ENCODE measurements around the gene CENPT. TPM values are rescaled to one million over a fixed set of nuclear protein-coding genes. Genes with fewer than 3 reads are reported as not detected.

CENPT gene
- total and polyA plus RNA-seq, 2 of the 13 experiments (the other 11 are each of a cell fraction or from before 2014, with no cell fraction given): 40.9 to 43.3 TPM

DNA sequence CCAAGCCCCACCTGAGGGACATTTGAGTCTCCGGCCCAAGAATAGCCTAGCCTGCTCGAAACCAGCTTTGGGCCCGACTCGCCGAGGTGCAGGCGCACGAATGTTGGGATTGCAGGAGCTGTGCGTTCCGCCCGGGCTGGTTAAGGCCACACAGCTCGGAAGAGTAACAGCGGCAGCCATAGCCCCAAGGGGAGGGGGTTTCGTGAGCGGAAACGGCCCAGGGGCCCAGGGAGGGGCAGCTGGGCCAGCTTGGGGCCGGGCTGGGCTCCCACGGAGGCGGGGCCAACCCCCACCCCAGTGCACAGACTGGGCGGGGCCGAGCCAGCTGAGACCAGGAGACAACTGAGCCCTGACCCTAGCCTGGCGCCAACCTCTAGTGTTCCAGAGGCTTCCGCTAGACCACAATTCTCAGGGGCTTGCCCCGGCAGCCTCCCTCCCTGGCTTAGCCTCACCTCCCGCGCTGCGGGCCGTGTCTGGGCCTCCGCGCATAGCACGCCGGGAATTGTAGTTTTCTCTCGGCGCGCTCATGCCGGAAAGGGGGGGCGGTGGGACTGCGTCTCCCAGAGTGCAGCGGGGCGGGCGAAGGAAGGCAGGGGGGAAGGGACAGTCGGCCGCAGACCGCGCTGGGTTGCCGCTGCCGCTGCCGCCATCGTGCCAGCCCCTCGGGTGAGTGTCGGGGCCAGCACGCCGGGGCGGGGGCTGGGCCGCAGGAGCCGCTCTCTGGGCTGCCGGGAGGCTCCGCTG, 1.0 kb downstream of the CENPT start, which contains the start of gene NUTF2:
TSS of gene NUTF2 (plus strand) at position 614 of the 744 bp plus-strand sequence. CDS start 18,198 bp downstream, outside the sequence.
- H3K4me1 ChIP-seq (ENCODE audit: insufficient read depth, low read length): peaks cover 46% of the 10 kb centered on the region
- H3K27me3 ChIP-seq (ENCODE audit: control insufficient read depth in 1 of 2, insufficient read depth in 2 of 2, low read length in 2 of 2): no peaks in the 10 kb centered on the region; a peak in 1 of 5 replicates
- DNase-seq (ENCODE audit: low spot score): peak; percentile 98
- peak; percentile 86 for FAIRE-seq
- intact Hi-C loops (cut with micrococcal nuclease; ENCODE audit: unreplicated experiment): loop anchor here (1.0 kb wide), 2 partner anchors 11 to 30 kb away; no protein-coding TSS in a partner anchor
- no peak within 1 kb of the TSS for H2AFZ ChIP-seq (ENCODE audit: low read length)
- WGBS (ENCODE audit: low lambda C conversion rate): 0% methylated on average over 17 of the region's 57 CpGs
- BruUV-seq (replicated peaks): no TSS peak
- ChIA-PET POLR2A (interaction anchor here (0.6 to 6.2 kb wide), 22 partner anchors 9 to 388 kb away, joined by 3 to 47 read pairs (median 4); partner anchors contain the start of genes ACD, C16orf86, EDC4 and ENKD1), CTCF (ENCODE audit: low intra/inter-chr PET ratio, low total read pairs) (interaction anchor here (1.5 kb wide), 1 partner anchor 30 kb away, joined by 5 read pairs; no protein-coding TSS in a partner anchor)
- H4K20me1 ChIP-seq (ENCODE audit: insufficient read depth, low read length): peaks cover 38% of the 10 kb centered on the region
- H3K9ac ChIP-seq (ENCODE audit: insufficient read depth, low read depth, low read length): peak within 1 kb of the TSS; percentile 99
- peak within 1 kb of the TSS; percentile 88 for H3K27ac ChIP-seq (ENCODE audit: extremely low read length, insufficient read depth, low read length)
- peak within 1 kb of the TSS; percentile 97 to 99 (median 97) for H3K4me3 ChIP-seq (replicated peaks in 1 of 3; ENCODE audit: insufficient read depth in 1 of 3, low read depth in 2 of 3, low read length in 3 of 3)
- peak within 1 kb of the TSS; percentile 89 for H3K4me2 ChIP-seq (ENCODE audit: low read depth, low read length)
- H3K9me3 ChIP-seq (ENCODE audit: low read length): no peaks in the 10 kb centered on the region
- in situ Hi-C loops (cut with HindIII; ENCODE audit: extremely low pct_ligation_motif_present, low pct_unique_long_range_greater_than_20kb): no loop called here
- peaks cover 0 to 4% of the 10 kb centered on the region in 2 experiments; a peak in 3 of 5 replicates for H3K36me3 ChIP-seq (replicated peaks in 1 of 2; ENCODE audit: control insufficient read depth in 1 of 2, insufficient read depth in 2 of 2, low read length in 2 of 2)
- ATAC-seq: peak; percentile 79
- H3K79me2 ChIP-seq (ENCODE audit: insufficient read depth, low read length): peaks cover 72% of the 10 kb centered on the region
- TF ChIP-seq RBM39 (IDR thresholded peaks at IDR 0.05; ENCODE audit: low read depth, low read length, poor library complexity, severe bottlenecking): peak; percentile 81
- peak; percentile 51 for TF ChIP-seq RAD21 (CRISPR knock-in tag; IDR thresholded peaks at IDR 0.05)
- no peak for TF ChIP-seq ZNF256 (CRISPR knock-in tag; conservative IDR thresholded peaks at IDR 0.05)
- no peak; the same call in none of the 2 replicates for TF ChIP-seq ZFP1 (CRISPR knock-in tag; IDR thresholded peaks at IDR 0.05)
- TF ChIP-seq, protein P1, sequence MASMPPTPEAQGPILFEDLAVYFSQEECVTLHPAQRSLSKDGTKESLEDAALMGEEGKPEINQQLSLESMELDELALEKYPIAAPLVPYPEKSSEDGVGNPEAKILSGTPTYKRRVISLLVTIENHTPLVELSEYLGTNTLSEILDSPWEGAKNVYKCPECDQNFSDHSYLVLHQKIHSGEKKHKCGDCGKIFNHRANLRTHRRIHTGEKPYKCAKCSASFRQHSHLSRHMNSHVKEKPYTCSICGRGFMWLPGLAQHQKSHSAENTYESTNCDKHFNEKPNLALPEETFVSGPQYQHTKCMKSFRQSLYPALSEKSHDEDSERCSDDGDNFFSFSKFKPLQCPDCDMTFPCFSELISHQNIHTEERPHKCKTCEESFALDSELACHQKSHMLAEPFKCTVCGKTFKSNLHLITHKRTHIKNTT (CRISPR knock-in tag; IDR thresholded peaks at IDR 0.05): peak; percentile 71
- TF ChIP-seq ZNF777 (CRISPR knock-in tag; IDR thresholded peaks at IDR 0.05): no peak; the same call in 1 of the 2 replicates
- TF ChIP-seq, protein P2, sequence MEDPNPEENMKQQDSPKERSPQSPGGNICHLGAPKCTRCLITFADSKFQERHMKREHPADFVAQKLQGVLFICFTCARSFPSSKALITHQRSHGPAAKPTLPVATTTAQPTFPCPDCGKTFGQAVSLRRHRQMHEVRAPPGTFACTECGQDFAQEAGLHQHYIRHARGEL (CRISPR knock-in tag; IDR thresholded peaks at IDR 0.05): peak; percentile 49; the same call in 1 of the 2 replicates
- TF ChIP-seq ZFY (CRISPR knock-in tag; IDR thresholded peaks at IDR 0.05): peak; percentile 97
- TF ChIP-seq HDAC6 (IDR thresholded peaks at IDR 0.05; ENCODE audit: low read depth, low read length): no peak
- peak; percentile 54 for TF ChIP-seq POLR2AphosphoS5 (IDR thresholded peaks at IDR 0.05; ENCODE audit: low read depth, low read length)
- 0 out of 2 replicates have a peak, but pooled peaks have one; percentile 24 for TF ChIP-seq KLF6 (CRISPR knock-in tag; IDR thresholded peaks at IDR 0.05)
- peak; percentile 56; the same call in 1 of the 2 replicates for TF ChIP-seq MEIS2 (CRISPR knock-in tag; IDR thresholded peaks at IDR 0.05)
- no peak for TF ChIP-seq ATAD3A (CRISPR knock-in tag; IDR thresholded peaks at IDR 0.05)
- TF ChIP-seq ZNF746 (CRISPR knock-in tag; IDR thresholded peaks at IDR 0.05): peak; percentile 79
- TF ChIP-seq, protein P3, sequence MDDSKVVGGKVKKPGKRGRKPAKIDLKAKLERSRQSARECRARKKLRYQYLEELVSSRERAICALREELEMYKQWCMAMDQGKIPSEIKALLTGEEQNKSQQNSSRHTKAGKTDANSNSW (CRISPR knock-in tag; IDR thresholded peaks at IDR 0.05; ENCODE audit: borderline replicate concordance): peak; percentile 44; the same call in 1 of the 2 replicates
- no peak for TF ChIP-seq ZNF441 (CRISPR knock-in tag; IDR thresholded peaks at IDR 0.05; ENCODE audit: borderline replicate concordance)
- TF ChIP-seq, protein P4, sequence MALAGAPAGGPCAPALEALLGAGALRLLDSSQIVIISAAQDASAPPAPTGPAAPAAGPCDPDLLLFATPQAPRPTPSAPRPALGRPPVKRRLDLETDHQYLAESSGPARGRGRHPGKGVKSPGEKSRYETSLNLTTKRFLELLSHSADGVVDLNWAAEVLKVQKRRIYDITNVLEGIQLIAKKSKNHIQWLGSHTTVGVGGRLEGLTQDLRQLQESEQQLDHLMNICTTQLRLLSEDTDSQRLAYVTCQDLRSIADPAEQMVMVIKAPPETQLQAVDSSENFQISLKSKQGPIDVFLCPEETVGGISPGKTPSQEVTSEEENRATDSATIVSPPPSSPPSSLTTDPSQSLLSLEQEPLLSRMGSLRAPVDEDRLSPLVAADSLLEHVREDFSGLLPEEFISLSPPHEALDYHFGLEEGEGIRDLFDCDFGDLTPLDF (CRISPR knock-in tag; IDR thresholded peaks at IDR 0.05): peak; percentile 97
- TF ChIP-seq, protein P5, sequence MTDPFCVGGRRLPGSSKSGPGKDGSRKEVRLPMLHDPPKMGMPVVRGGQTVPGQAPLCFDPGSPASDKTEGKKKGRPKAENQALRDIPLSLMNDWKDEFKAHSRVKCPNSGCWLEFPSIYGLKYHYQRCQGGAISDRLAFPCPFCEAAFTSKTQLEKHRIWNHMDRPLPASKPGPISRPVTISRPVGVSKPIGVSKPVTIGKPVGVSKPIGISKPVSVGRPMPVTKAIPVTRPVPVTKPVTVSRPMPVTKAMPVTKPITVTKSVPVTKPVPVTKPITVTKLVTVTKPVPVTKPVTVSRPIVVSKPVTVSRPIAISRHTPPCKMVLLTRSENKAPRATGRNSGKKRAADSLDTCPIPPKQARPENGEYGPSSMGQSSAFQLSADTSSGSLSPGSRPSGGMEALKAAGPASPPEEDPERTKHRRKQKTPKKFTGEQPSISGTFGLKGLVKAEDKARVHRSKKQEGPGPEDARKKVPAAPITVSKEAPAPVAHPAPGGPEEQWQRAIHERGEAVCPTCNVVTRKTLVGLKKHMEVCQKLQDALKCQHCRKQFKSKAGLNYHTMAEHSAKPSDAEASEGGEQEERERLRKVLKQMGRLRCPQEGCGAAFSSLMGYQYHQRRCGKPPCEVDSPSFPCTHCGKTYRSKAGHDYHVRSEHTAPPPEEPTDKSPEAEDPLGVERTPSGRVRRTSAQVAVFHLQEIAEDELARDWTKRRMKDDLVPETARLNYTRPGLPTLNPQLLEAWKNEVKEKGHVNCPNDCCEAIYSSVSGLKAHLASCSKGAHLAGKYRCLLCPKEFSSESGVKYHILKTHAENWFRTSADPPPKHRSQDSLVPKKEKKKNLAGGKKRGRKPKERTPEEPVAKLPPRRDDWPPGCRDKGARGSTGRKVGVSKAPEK (CRISPR knock-in tag; IDR thresholded peaks at IDR 0.05; ENCODE audit: borderline replicate concordance): no peak
- no peak; the same call in 1 of the 2 replicates for TF ChIP-seq CHD4 (IDR thresholded peaks at IDR 0.05; ENCODE audit: borderline replicate concordance, low read length)
